NOMO-1 (cell line): ENCODE results near the gene TIGD1.

ENCODE experiments used
- DNase-seq, 2 experiments: peaks; one replicate each; lab custom pipeline; 2025; ENCODE audit not compliant: unreplicated experiment in 2 of 2; lab: John Stamatoyannopoulos, UW

TIGD1 gene

DNA sequence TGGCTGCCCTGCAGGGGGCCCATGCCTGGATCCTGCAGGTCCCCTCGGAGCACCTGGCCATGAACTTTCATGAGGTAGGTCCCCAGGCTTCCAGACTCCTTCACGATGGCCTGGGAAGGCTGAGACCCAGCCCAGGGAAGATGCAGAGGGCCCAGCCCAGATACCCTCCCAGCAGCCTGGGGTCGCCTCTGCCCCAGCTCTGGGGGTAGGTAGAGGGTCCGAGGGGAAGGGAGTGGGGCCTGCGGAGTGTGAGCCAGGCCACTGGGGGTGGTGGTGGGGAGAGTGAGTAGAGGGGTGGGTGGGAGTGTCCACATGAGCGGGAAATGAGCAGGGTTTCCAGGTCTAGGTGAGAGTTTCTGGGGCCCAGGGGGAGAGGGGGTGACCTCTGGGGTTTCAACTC, 25.6 kb downstream of the TIGD1 start:
- no peak for DNase-seq

DNA sequence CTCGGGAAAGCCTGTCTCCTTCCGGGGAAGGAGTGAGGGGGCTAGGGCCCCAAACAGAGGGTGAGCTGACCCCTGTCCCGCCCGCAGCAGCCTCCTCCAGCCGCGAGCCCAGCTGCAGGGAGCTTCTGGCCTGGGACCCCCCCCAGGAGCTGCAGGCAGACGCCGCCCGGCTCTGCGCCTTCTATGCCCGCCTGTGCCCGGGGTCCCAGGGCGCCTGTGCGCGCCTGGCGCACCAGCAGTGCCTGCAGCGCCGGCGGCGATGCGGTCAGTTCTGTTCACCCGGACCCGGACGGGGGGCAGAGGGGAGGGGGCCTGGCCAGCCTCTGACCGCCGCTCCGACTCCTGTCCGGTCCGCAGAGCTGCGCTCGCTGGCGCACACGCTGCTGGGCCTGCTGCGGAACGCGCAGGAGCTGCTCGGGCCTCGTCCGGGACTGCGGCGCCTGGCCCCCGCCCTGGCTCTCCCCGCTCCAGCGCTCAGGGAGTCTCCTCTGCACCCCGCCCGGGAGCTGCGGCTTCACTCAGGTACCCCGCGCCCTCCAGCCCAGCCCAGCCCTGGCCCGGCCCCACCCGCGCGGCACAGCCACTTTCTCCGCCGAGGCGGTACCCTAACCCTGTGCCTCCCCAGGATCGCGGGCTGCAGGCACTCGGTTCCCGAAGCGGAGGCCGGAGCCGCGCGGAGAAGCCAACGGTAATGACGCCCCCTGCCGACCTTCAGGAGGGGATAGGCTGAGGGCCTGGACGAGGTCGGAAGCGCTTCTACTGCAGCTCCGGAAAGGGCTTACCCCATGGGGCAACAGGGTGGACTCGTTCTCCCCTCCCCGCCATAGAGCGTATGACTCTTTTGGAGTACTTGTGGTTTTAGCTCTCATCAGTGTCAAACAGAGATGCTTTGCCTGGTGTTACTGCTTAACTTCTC, 26.4 kb downstream of the TIGD1 start:
- peak; percentile 36 to 67 for DNase-seq

DNA sequence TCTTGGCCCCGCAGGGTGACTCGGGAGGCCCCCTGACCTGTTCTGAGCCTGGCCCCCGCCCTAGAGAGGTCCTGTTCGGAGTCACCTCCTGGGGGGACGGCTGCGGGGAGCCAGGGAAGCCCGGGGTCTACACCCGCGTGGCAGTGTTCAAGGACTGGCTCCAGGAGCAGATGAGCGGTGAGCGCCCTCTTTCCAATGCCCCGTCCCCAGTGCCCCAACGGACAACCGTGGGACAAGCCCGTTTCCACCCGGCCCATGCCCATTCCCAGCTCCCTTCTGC, 27.0 kb downstream of the TIGD1 start:
- DNase-seq, result no peak

DNA sequence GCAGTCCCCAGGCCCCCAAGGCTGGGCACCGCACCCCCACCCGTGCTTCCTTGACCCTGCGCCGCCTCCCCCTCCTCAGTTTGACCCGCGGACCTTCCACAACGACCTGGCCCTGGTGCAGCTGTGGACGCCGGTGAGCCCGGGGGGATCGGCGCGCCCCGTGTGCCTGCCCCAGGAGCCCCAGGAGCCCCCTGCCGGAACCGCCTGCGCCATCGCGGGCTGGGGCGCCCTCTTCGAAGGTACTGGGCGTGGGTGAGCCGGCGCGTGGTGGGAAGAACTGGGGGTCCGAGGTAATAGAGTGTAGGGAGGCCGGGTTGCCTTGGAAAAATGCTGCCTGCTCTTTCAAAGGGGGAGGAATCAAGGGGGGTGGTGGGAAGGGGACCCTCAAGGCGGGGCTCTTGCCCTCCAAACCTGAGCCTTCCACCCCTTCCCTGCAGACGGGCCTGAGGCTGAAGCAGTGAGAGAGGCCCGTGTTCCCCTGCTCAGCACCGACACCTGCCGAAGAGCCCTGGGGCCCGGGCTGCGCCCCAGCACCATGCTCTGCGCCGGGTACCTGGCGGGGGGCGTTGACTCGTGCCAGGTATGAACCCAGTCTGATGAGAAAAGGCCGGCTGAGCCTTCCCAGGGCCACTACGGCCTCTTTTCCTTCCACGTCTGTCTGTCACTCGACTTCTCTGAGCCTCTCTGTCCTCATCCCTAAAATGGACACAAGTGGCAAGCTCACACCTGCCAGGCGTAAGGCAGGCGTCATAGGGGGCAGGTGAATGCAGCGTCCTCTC, 27.5 kb downstream of the TIGD1 start:
- no peak for DNase-seq

DNA sequence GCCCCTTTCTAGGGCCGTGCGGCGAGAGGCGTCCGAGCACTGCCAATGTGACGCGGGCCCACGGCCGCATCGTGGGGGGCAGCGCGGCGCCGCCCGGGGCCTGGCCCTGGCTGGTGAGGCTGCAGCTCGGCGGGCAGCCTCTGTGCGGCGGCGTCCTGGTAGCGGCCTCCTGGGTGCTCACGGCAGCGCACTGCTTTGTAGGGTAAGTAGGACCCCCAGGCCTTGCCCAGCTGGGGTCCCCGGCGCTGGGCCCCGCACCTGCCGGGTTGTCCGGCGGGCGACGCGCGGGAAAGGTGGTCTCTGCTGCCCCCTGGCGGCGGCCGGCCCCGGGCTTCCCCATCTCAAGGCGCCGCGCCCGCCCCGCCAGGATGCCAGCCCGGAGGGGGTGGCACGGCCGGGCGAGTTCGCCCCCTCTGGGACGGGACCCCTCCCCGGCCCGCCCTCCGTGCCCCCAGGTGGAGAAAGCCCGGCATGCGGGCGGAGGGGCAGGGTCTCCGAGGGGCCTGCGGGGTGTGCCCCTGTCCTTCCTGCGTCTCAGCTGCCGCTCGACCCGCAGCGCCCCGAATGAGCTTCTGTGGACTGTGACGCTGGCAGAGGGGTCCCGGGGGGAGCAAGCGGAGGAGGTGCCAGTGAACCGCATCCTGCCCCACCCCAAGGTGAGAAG, 28.3 kb downstream of the TIGD1 start:
- DNase-seq, result peak; percentile 7 to 20

DNA sequence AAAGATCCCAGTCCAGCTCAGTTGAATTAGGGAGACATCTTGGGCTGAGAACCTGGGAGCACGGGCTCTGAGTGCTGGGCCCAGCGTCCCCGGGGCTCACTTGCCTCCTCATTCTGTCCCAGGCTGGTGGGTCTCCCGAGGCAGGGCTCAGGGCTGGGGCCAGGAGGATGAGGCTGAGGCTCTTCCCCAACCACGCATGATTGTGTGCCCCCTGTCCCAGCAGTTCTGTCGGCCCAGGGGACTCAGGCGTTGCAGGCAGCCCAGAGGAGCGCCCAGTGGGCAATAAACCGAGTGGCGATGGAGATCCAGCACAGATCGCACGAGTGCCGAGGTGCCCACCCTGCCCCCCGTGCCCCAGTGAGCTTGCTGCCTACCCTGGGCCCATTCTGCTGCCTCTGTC, 29.3 kb downstream of the TIGD1 start:
- DNase-seq, result no peak

DNA sequence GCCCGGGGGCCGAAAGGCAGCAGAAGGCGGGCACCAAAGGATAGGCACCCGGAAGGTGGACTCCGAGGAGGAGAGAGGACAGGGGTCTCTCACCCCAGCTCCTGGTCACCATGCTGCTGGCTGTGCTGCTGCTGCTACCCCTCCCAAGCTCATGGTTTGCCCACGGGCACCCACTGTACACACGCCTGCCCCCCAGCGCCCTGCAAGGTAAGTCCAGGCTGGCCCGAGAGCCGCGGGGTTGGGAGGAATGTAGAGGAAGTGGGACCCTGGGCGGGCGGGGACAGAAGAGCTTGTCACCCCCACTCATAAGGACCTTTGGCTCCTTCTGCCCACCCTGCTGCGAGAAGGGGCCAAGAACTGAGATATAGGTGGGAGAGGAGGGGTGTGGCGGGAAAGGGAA, 29.9 kb downstream of the TIGD1 start:
- DNase-seq, result no peak

DNA sequence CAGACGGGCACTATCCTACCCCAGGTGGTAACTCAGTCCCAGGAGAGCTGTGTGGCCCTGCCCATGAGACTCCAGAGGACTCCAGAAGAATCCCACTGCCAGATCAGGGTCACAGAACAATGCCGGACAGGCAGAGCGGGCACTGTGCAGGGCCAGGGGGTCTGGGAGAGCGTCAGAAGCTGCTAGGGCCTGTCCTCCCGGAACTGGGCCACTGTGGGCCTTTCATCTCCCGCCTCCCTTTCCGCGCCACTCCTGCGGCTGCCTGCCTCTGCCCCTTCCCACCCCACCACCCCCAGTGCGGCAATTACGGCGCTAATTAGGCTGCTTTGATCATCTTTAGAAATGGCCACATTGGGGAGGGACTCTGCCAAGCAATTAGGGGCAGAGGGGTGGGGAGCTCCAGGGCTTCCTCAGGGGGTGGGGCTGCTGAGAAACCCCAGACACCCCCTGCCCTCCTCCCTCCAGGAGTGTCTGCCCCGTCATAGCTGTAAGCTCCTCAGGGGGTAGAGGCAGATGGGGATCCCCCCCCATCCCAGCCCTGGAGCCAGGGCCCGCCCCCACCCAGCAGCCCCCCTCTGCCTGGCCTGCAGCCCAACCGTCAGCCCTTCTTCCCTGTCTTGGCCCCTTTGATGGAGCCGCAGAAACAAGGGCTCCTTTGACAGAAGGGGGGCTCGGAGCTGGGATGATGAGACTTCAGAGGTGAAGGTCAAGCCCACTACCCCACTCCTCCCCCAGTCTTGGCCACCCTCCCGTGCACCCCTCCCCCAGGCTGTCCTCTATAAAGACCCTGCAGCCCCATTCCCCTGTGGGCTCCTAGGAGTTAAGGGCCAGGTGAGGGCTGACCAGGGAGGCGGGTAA, 30.5 kb downstream of the TIGD1 start, which contains the start of gene PRSS56:
Gene PRSS56 (plus strand): TSS at position 808 of the 858 bp plus-strand sequence. CDS start 211 bp downstream, outside the sequence.
- no peak for DNase-seq

DNA sequence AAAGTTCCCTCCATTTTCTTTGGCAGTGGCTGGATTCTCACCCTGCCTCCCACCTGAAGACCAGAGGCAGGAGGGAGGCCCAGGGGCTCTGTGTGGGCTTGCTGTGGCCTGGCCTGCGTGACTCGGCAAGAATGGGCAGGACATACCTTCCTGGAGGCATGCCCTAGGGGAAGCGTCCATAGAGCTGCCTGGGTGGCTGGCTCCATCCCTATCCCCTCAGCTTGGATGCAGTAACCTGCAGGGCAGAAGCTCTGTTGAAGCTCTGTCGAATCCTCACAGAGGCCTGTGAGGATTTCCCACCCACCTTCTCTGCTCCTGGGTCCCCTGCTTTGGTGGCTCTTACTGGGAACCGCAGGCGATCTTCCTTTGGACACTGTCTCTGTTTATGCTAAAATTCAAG, 31.5 kb downstream of the TIGD1 start:
- DNase-seq, result no peak

DNA sequence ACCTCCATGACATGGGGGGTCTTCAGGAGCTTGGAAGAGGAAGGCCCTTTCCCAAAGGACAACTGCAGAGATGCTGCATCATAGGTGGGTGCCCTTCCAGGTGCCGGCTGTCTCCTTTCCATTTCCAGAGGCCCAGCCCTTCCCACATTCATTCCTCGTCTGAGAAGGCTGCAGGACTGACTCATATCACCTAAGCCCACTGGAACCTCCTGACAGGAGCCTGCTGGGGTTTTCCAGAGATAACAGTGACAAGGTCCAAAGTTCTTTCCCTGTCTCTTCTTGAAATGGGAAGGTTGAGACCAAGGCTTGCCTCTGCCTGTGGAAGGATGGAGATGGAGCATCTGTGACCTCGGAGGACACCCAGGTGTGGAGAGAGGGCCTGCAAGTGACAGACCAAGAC, 33.8 kb downstream of the TIGD1 start:
- DNase-seq, result no peak

DNA sequence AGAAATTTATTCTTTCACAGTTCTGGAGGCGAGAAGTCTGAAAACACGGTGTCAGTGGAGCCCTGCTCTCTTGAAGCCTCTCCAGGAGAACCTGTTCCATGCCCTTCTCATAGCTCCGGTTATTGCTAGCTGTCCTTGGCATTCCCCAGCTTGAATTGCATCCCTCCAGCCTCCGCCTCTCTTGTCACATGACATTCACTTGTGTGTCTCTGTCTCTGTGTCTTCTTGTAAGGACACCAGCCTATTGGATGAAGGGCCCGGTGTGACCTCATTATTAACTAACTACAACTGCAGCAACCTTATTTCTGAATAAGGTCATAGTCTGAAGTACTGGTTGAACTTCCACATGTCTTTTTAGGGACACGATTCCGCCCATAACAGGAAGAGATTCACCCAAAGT, 34.7 kb downstream of the TIGD1 start:
- no peak for DNase-seq

DNA sequence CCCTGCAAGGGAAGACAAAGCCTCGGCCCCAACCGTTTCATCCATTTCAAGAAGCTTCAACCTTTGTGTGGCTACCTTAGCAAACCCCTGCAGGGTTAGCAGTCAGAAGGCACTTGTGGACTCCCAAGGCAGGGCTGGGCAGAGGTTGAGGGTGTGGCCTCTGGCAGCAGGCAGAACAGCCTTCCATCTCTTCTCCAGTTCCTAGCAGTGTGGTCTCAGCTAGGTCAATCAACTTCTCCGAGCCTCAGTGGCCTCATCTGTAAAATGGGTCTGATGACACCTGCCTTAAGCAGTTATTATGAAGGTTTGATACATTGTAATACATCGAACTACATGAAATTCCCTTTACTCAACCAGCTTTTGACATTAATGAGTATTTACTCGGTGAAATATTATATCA, 37.0 kb downstream of the TIGD1 start:
- no peak for DNase-seq

DNA sequence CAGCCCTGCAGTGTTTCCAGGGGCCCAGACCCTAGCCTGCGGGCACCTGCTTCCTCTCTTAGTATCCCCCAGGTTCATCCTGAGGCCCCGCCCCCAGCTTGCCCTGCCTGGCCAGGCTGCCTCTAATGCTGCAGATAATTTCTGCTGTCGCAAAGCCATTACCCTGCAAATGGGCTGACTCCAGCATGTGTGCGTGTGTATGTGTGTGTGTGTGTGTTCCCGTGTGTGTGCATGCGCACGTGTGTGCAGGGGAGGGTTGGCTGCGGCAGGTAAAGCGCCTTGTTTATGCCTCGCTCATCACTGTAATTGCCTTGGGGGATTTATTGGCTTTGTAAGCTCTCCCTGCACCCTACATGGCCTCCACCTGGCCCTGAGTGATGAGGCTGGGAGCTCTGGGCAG, 37.8 kb downstream of the TIGD1 start:
- DNase-seq, result no peak

DNA sequence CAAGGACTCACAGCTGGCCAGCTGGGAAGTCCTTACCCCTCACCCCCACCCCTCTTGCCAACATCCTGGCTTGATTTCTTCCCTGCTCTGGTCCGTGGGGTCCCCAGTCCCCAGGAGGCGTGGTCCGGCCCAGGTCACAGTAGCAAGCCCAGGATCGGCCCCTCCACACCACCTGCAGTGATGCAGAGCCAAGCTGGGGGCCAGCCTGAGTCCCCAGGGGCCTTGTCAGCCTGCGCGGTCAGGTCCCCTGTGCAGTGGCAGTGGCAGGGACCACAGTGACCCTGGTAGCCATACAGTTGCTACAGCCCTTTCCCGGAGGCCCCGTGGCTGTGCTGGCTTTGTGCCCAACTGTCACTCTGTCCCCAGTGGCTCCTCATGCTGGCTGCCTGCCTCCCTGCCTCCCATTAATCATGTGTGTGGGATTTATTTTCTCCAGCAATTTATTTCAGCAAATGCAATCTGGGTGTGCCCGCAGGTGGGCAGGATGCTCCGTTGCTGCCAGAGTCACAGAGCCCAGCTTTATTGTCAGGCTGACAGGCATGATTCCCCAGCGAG, 38.9 kb downstream of the TIGD1 start:
- no peak for DNase-seq

DNA sequence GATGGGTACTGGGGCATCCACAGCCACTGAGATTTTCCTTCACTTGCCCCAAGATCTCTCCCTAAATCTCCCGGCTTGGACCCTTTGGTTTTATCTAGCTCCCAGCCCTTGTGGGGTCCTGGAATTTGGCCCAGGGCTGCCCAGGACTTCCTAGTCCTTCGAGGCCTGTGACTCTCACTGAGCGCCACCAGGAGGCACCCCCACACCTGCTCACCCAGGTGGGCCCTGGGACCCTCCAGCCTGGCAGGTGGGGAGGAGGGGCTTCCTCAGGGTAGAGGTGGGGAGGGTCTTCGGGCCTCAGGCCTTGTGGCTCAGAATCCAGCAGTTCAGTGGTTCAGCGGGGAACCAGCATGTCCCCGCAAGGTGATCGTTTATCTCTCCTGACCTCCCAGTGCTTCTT, 42.1 kb downstream of the TIGD1 start:
- no peak for DNase-seq

DNA sequence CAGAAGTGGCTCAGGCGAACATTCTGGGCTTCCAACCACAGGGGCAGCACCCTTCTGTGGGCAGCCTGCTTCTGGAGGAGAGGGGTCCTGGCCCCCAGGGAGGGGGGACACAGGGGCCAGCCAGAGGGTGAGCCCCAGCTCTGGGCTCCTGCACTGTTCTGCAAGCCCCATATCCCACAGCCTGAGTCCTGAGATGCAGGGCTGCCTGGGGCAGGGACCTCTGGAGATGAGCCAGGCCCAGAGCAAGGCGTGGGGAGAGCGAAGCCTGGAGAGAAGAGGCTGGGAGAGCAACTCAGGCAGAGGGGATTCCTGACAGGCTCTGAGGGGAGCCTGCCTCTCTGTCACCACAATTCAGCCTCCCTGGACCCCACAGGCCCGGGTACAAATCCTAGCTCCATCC, 43.6 kb downstream of the TIGD1 start:
- DNase-seq, result no peak

DNA sequence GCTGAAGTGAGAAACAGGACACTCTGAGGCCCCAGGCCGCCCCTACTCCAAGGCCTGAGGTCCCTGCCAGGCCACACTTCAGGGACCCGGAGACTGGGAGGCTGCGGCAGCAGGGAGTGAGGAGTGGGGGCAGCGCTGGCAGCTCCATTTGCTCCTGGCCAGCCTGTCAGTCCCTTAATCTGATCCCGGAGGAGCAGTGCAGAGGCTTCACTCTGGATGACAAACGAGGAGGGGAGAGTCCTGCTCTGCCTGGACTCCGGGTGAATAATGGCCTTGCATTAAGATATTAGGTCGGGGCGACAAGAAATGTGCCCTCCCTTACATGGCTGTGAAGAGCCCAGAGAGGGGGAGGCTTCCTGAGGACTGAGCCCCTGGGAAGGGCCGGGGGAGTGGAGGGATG, 44.5 kb downstream of the TIGD1 start:
- no peak for DNase-seq

DNA sequence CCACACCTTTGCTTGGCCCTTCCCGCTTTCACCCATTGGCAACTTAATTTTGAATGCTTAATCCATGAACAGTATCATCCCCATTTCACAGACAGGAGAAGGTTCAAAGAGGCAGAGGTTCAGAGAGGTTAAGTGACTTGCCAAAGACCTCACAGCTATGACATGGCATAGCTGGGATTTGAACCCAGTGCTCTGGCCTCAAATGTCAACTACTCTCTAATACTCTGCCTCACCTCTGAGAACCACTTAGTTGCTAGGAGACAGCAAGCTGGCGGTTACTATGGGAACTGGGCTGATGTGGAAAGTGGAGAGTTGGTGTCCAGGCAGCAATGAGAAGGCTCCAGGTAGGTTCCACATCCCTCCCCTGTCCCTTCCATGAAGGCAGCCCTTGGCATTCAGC, 45.9 kb downstream of the TIGD1 start:
- no peak for DNase-seq

DNA sequence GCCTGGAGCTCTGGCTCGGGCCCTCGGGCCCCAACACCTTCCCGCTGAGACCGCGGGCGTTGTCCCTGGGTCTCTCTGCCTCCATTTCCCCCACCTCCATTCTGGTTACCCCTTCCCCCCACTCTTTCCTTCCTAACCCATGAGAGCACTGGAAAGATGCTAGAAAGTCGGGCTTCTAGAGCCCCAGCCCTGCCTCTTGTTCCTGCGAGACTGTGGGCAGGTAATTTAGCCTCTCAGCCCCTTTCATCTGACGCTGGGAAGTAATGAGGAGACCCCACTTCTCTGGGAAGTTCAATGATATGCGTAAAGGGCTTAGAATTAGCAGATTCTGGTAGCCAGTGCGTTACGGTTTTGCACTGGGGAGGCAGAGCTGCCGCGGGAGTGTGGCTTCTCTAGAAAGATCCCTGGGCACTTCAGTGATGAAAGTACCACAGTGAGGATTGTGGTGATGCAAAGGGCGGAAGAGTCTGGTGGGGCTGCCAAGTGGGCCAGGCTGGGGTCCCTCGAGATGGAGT, 46.5 kb downstream of the TIGD1 start:
- no peak for DNase-seq
